Immature natural killer cell (primary cell): ENCODE data around the gene DAB1. TPM values are rescaled to one million over a fixed set of nuclear protein-coding genes. Genes with fewer than 3 reads are reported as not detected.

Experiments
- DNase-seq, 3 donors: peaks; one replicate each; pipeline ENCODE4 v3.0.0; 2022; ENCODE audit warnings: mixed read lengths in 1 of 3
- H3K27ac Mint-ChIP-seq, 6 donors: one replicate each; pipeline ENCODE4 v1.8.0; 2020; ENCODE audit warnings: mixed read lengths in 6 of 6, mild to moderate bottlenecking in 5 of 6, inconsistent platforms in 4 of 6, moderate library complexity in 3 of 6
- H3K27me3 Mint-ChIP-seq, 3 donors: one replicate each; pipeline ENCODE4 v1.8.0; 2020 to 2021; ENCODE audit warnings: low read depth in 3 of 3, mild to moderate bottlenecking in 3 of 3, mixed read lengths in 3 of 3, moderate library complexity in 3 of 3, inconsistent platforms in 1 of 3
- H3K36me3 Mint-ChIP-seq, 3 donors: one replicate each; pipeline ENCODE4 v1.8.0; 2020; ENCODE audit warnings: mixed read lengths in 3 of 3, inconsistent platforms in 2 of 3, mild to moderate bottlenecking in 2 of 3
- H3K4me1 Mint-ChIP-seq, 2 donors: one replicate each; pipeline ENCODE4 v1.8.0; 2020; ENCODE audit warnings: inconsistent platforms in 2 of 2, mild to moderate bottlenecking in 2 of 2, mixed read lengths in 2 of 2, moderate library complexity in 1 of 2
- H3K4me3 Mint-ChIP-seq, 5 donors: one replicate each; pipeline ENCODE4 v1.8.0; 2020; ENCODE audit warnings: mild to moderate bottlenecking in 5 of 5, mixed read lengths in 5 of 5, inconsistent platforms in 3 of 5, moderate library complexity in 3 of 5
- H3K9me3 Mint-ChIP-seq, 6 donors: one replicate each; pipeline ENCODE4 v1.8.0; 2020; ENCODE audit warnings: mild to moderate bottlenecking in 6 of 6, mixed read lengths in 6 of 6, inconsistent platforms in 4 of 6, moderate library complexity in 3 of 6
- polyA plus RNA-seq, 3 donors: library from polyadenylated mRNA; unstranded; fragments of 300-500 nt; fragmentation: Illumina TruSeq; gene quantifications; one replicate each; pipeline ENCODE4 v1.2.3, GENCODE V29; 2021

The DAB1 gene
- polyA plus RNA-seq, 3 donors from 2014 or later, result 0.88 TPM; not detected in 2

DNA sequence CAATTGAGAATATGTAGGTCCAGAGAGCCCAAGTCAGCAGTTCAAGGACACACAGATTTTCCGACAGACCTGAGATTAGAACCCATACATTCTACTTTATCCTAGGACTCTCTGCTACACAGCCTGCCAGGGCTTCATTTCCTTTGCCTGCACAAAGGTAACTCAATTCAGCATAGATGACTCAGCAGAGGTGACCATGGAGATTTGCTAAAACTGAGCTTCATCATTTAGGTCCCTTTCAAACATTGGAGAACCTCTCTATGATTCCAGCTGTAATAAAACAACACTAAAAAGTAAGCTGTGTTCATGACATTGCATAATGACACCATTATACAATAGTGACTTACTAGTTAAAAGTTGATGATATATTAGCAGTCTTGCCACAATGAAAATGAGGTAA is 22.2 kb downstream of the DAB1 start:
- peaks cover 0 to 2% (median 2%) of the 10 kb centered on the region in 3 donors for H3K27me3 Mint-ChIP-seq
- H3K36me3 Mint-ChIP-seq, result no peaks in the 10 kb centered on the region
- H3K9me3 Mint-ChIP-seq, result peaks cover 0 to 2% (median 0%) of the 10 kb centered on the region in 6 donors
- no peak overlapping the region for H3K4me3 Mint-ChIP-seq
- H3K4me1 Mint-ChIP-seq, result no peaks in the 10 kb centered on the region
- no peak overlapping the region for H3K27ac Mint-ChIP-seq
- DNase-seq, result no peak

DNA sequence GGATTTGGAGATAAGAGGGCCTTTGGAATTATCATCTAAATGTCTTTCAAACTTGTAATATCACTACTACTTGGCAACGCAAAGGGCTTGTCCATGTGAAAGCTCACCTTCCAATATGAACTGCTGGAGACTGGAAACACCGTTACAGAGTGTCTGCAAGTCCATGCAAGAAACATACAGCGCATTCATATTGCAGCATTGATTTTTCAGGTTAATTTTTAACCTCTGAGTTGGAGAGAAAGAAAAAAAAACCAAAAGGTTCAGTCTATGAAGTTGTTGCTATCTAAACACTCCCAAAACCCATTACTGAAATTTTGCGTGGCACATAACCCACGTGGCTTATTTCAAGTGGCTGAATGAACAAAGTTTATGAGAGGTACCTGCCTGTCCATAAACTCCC is 23.8 kb downstream of the DAB1 start:
- H3K27me3 Mint-ChIP-seq, result peaks cover 0 to 2% (median 0%) of the 10 kb centered on the region in 3 donors
- H3K36me3 Mint-ChIP-seq, result no peaks in the 10 kb centered on the region
- no peak overlapping the region for H3K4me3 Mint-ChIP-seq
- no peak for DNase-seq
- no peaks in the 10 kb centered on the region for H3K4me1 Mint-ChIP-seq
- H3K27ac Mint-ChIP-seq, result no peak overlapping the region
- peaks cover 0 to 2% (median 0%) of the 10 kb centered on the region in 6 donors for H3K9me3 Mint-ChIP-seq

DNA sequence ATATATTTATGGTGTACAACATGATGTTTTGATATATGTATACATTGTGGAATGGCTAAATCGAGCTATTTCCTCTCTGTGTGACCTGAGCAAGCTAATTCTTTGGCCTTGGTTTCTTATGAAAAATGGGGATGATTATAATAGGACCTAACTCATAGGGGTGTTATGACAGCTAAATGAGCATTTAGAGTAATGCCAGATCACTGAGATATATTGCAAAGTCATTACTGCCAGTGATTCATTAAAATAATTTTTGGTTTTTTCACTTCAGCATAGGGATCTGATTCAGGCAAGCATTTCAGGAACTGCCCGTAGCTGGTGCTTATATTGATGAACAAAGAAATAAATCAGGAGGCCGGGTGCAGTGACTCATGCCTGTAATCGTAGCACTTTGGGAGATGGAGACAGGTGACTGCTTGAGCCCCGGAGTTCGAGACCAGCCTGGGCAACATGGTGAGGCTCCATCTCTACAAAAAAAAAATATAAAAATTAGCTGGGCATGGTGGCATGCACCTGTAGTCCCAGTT is 30.7 kb downstream of the DAB1 start:
- H3K4me1 Mint-ChIP-seq, result no peaks in the 10 kb centered on the region
- no peaks in the 10 kb centered on the region for H3K36me3 Mint-ChIP-seq
- peaks cover 0 to 3% (median 2%) of the 10 kb centered on the region in 3 donors for H3K27me3 Mint-ChIP-seq
- no peak for DNase-seq
- H3K4me3 Mint-ChIP-seq, result no peak overlapping the region
- H3K27ac Mint-ChIP-seq, result no peak overlapping the region
- H3K9me3 Mint-ChIP-seq, result peaks cover 0 to under 1% (median 0%) of the 10 kb centered on the region in 6 donors

DNA sequence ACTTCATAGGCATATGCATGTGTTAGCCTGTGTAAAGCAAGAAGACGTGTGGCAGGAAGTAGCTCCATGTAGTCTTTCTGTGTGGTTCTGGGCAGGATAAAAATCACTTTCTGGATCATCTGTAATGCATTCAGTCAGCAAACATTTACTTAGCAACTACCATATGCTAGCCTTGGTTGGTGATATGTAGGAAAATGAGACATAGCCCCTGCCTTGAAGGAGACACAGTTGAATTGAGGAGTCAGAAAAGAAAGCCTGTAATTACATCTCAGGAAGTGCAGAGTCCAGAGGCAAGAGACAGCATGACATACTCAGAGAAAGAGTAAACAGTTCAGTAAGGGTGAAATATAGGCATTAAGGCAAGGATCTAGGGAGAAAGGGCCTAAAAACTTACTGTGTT is 38.5 kb downstream of the DAB1 start:
- DNase-seq, result no peak
- Mint-ChIP-seq H3K4me1 (no peaks in the 10 kb centered on the region), H3K36me3 (no peaks in the 10 kb centered on the region), H3K27ac (no peak overlapping the region), H3K27me3 (peaks cover 2 to 3% (median 2%) of the 10 kb centered on the region in 3 donors), H3K9me3 (peaks cover 0 to 4% (median 0%) of the 10 kb centered on the region in 6 donors), H3K4me3 (no peak overlapping the region)

DNA sequence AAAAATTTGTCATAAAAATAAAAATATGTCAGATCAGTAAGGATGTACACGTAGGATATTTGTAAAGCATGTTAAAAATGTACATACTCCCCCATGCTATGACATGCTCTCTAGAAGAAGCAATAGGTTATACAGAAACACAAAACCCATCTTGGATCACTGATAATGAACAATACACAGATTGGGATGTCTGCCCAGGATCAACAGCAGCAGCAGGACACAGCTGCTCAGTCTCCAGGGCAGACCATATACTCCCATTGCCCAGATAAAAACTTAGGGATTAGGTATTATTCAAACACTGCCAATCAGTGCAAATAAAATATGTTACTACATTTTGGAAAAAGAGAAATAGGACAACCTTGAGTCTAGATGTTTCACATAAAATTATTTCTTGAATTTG is 39.0 kb downstream of the DAB1 start:
- Mint-ChIP-seq H3K27ac (no peak overlapping the region), H3K9me3 (peaks cover 0 to 4% (median 0%) of the 10 kb centered on the region in 6 donors), H3K4me1 (no peaks in the 10 kb centered on the region), H3K27me3 (peaks cover 2 to 3% (median 2%) of the 10 kb centered on the region in 3 donors), H3K36me3 (no peaks in the 10 kb centered on the region), H3K4me3 (no peak overlapping the region)
- DNase-seq, result no peak

DNA sequence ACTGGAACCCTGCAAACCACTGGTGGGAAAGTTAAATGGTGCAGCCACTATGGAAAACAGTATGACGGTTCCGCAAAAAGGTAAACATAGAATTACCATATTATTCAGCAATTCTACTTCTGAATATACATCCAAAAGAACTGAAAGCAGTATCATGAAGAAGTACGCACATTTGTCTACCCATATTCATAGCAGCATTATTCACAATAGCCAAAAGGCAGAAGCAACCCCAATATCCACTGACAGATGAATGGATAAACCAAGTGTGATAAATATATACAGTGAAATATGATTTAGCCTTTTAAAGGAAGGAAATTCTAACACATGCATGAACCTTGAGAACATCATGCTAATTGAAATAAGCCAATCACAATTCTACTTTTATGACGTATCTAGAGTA is 39.6 kb downstream of the DAB1 start:
- H3K9me3 Mint-ChIP-seq, result peaks cover 0 to 4% (median 0%) of the 10 kb centered on the region in 6 donors
- H3K27ac Mint-ChIP-seq, result no peak overlapping the region

DNA sequence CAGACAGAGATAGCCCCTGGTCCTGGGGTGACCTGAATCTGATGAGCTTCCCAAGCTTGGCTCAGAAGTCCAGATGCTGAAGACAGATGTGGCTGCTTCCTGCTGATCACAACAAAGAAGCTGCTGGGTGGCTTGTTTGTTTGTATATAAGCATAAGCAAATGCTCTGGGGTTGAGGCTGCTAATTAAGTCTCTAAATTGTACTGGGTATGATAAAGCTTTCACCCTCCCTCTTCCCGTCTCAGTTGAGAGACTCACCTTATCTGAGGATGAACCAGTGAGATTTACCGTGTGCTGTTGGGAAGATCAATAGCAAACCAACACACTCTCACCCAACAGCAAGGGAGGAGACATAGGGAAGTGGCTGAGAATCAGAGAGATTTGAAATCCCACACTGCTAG is 42.0 kb downstream of the DAB1 start:
- no peaks in the 10 kb centered on the region for H3K36me3 Mint-ChIP-seq
- H3K4me3 Mint-ChIP-seq, result no peak overlapping the region
- DNase-seq, result no peak
- no peaks in the 10 kb centered on the region for H3K4me1 Mint-ChIP-seq
- peaks cover 0 to 2% (median 0%) of the 10 kb centered on the region in 3 donors for H3K27me3 Mint-ChIP-seq
- H3K9me3 Mint-ChIP-seq, result no peaks in the 10 kb centered on the region
- H3K27ac Mint-ChIP-seq, result no peak overlapping the region

More for the DNA sequence above, 39.6 kb downstream of the DAB1 start:
- Mint-ChIP-seq H3K27me3 (peaks cover 2 to 3% (median 2%) of the 10 kb centered on the region in 3 donors), H3K4me3 (no peak overlapping the region), H3K4me1 (no peaks in the 10 kb centered on the region), H3K36me3 (no peaks in the 10 kb centered on the region)
- no peak for DNase-seq

DNA sequence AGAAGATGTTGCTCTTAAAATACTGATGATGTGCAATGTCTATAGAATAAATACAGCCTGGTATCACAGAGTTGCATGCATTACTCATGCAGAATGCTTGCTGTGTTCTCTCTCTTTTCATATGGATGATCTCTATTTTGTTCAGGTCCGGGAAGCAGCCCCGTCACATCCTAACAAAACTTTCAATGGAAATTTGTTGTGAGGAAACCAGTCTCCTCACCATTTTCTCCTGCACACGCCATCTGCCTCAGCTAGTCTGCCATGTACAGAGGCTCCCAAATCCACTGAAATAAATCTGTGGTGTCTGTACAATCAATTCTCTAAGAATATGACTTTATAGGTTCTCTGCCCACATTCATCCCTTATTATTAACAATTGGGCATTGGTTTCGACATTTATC is 42.4 kb downstream of the DAB1 start:
- no peaks in the 10 kb centered on the region for H3K4me1 Mint-ChIP-seq
- no peaks in the 10 kb centered on the region for H3K9me3 Mint-ChIP-seq
- H3K27ac Mint-ChIP-seq, result no peak overlapping the region
- DNase-seq, result no peak
- H3K4me3 Mint-ChIP-seq, result no peak overlapping the region
- H3K36me3 Mint-ChIP-seq, result no peaks in the 10 kb centered on the region
- H3K27me3 Mint-ChIP-seq, result peaks cover 0 to 2% (median 0%) of the 10 kb centered on the region in 3 donors

DNA sequence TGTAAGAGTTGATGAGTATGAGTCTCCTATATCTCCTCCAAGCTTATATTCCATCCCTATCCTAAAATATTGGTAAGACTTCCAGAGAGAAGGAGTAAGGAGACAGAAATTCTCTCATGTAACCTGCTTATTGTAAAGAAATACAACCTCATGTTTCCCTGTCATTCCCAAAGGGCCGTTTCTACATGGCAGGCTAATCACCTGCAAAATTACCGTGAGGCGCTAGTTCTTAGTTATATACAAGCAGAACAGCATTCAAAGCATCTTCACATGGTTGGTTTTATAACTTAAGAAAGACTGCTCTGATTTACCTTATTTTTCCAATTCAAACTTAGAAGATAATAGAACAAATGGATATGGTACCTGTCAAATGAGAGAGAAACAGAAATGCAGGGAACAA is 42.9 kb downstream of the DAB1 start:
- no peak for DNase-seq
- no peak overlapping the region for H3K4me3 Mint-ChIP-seq
- H3K9me3 Mint-ChIP-seq, result no peaks in the 10 kb centered on the region
- no peaks in the 10 kb centered on the region for H3K36me3 Mint-ChIP-seq
- no peaks in the 10 kb centered on the region for H3K4me1 Mint-ChIP-seq
- H3K27ac Mint-ChIP-seq, result no peak overlapping the region
- peaks cover 0 to 2% (median 0%) of the 10 kb centered on the region in 3 donors for H3K27me3 Mint-ChIP-seq

DNA sequence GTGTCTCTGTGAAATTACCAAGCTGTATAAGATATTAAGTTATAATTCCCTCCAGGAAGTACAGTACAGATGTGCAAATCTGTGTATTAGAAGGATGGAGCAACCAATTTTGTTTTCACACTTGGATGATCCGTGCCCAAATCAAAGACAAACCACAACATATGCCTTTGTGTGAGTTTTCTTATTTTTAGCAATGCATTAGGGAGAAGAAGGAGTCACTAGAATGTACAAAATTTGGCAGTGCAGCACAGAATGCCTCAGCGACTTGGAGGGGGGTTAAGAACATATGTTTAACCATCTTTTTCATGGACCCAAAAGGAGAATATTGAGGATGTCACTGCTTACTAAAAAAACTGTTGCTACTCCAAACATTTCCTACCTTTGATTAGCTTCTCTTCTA is 45.3 kb downstream of the DAB1 start:
- Mint-ChIP-seq H3K4me3 (no peak overlapping the region), H3K4me1 (no peaks in the 10 kb centered on the region), H3K9me3 (no peaks in the 10 kb centered on the region), H3K27me3 (peaks cover 0 to 4% (median 0%) of the 10 kb centered on the region in 3 donors), H3K27ac (no peak overlapping the region), H3K36me3 (no peaks in the 10 kb centered on the region)
- no peak for DNase-seq

DNA sequence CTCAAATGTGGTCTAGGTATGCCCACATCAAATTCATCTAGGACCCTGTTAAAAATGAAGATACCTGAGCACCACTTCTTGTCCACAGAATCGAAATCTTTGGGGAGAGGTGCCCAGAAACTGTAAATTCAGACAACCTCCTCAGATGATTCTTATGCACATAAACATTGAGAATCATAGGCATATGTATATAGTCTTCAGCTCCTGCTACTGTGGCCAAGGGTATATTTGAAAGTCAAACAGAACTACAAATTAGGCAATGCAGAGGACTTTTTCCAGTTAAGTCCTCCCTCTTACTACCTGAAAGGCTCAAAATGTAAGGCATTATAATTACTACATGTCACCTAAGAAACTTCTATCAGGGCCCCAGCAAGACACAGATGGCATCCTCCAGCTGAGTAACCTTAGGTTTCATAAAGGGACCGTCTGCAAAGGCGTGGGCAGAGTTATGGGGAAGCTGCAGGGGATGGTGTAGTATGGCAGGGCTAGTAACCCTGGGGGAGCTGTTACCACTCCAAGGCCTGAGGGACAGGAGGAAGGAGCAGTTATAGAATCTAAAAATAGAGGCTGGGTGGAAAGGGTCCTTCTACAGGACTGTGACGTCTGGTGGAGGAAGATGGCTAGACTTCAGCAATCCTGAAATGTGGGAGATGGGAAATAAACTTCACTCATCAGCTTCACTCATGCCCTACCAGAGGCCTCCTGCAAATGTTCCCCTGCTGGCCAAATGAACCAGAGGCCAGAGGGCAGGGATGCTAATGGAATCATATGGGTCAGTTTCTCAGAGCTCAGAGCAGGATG is 46.3 kb downstream of the DAB1 start:
- Mint-ChIP-seq H3K4me3 (no peak overlapping the region), H3K27me3 (peaks cover 0 to 5% (median 3%) of the 10 kb centered on the region in 3 donors), H3K27ac (no peak overlapping the region), H3K9me3 (no peaks in the 10 kb centered on the region), H3K36me3 (no peaks in the 10 kb centered on the region), H3K4me1 (no peaks in the 10 kb centered on the region)
- DNase-seq, result no peak

DNA sequence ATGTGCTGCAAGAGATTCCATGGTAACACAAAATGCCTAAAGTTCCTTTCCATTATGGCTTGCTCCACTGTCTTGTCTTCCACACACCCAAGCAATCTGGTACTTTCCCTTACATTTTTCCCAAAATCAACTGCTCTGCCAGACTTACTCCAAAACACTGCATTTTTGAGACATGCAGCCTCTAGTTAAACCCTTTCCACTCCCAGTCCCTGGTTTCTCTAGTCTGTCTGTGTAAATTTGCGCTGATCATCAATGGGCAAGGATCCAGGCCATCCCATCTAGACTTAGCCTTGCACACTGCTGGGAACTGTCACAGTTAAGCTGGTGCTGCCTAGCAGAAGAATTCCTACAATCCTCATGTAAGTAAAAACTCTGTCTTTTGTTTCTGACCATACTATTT is 47.8 kb downstream of the DAB1 start:
- H3K9me3 Mint-ChIP-seq, result peaks cover 0 to 2% (median 0%) of the 10 kb centered on the region in 6 donors
- no peak for DNase-seq
- H3K4me3 Mint-ChIP-seq, result no peak overlapping the region
- no peak overlapping the region for H3K27ac Mint-ChIP-seq
- H3K4me1 Mint-ChIP-seq, result no peaks in the 10 kb centered on the region
- no peaks in the 10 kb centered on the region for H3K36me3 Mint-ChIP-seq
- H3K27me3 Mint-ChIP-seq, result peaks cover 0 to 3% (median 3%) of the 10 kb centered on the region in 3 donors

DNA sequence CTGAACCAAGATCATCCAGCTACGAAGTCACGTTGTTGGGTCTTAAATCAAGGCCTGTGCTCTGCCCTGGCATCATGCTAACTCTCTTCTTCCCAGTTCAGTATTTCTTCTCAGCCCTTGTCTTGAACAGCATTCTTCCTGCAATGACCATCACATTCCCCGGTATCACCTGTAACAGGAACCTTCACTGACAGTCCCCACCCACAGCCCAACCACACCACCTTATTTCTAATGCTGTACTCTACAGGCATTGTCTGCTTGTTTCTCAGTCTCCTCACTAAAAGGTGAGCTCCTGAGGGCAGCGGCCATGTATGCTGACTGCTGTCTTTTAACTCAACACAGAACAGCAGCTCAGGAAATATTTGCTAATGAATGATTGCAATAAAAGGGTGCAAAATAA is 54.0 kb downstream of the DAB1 start:
- Mint-ChIP-seq H3K4me3 (no peak overlapping the region), H3K4me1 (no peaks in the 10 kb centered on the region), H3K27me3 (peaks cover 0 to 3% (median 1%) of the 10 kb centered on the region in 3 donors), H3K36me3 (no peaks in the 10 kb centered on the region), H3K9me3 (peaks cover 0 to 7% (median 0%) of the 10 kb centered on the region in 6 donors), H3K27ac (no peak overlapping the region)
- no peak for DNase-seq

DNA sequence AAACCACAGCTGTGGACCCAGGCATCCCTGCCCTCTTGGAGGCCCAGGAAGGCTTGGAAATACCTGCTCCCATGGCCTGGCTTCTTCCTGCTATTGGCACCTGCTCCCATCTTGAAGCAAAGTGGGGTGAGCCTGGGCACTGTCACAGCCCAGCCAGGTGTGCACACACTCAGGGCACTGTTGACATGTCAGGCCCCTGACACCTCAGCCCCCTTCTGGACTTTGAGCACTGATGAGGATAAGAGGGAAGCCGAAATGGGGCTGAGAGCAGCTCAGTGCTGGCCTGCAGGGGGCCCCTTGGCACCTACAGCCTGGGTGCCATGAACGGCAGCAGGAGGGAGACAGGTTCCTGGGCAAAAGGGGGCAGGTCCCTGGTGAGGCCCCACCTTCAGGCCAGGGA is 55.9 kb downstream of the DAB1 start:
- no peak overlapping the region for H3K27ac Mint-ChIP-seq
- peaks cover 0 to under 1% (median 0%) of the 10 kb centered on the region in 3 donors for H3K27me3 Mint-ChIP-seq

More for the DNA sequence above, 55.9 kb downstream of the DAB1 start:
- H3K36me3 Mint-ChIP-seq, result no peaks in the 10 kb centered on the region
- no peak for DNase-seq
- H3K4me3 Mint-ChIP-seq, result no peak overlapping the region
- H3K4me1 Mint-ChIP-seq, result no peaks in the 10 kb centered on the region
- H3K9me3 Mint-ChIP-seq, result peaks cover 0 to 7% (median 0%) of the 10 kb centered on the region in 6 donors
